Uterus (tissue), 4 donors: ENCODE data around the gene CHST14. TPM values are rescaled to one million over a fixed set of nuclear protein-coding genes. Genes with fewer than 3 reads are reported as not detected.

ENCODE experiments used
- DNase-seq, 2 donors: peaks; one replicate each; pipeline ENCODE4 v3.0.0-alpha.2; 2019 to 2020
- H3K27ac ChIP-seq, 2 donors: fragments of 200-600 bp; sonication (generic); 1 replicate in 1 of 2; 2 replicates in 1 of 2; pipeline ENCODE4 v1.5.1; 2016 to 2018
- H3K27me3 ChIP-seq, 2 donors: fragments of 200-600 bp; sonication (generic); one replicate each; pipeline ENCODE4 v1.5.1; 2018 to 2019; ENCODE audit warnings: control low read depth in 1 of 2
- H3K36me3 ChIP-seq, 2 donors: fragments of 200-600 bp; sonication (generic); one replicate each; pipeline ENCODE4 v1.5.1; 2019; ENCODE audit warnings: control low read depth in 1 of 2
- H3K4me1 ChIP-seq, 2 donors: fragments of 200-600 bp; sonication (generic); one replicate each; pipeline ENCODE4 v1.5.1; 2018 to 2019; ENCODE audit warnings: control low read depth in 1 of 2
- H3K4me3 ChIP-seq, 2 donors: fragments of 200-600 bp; sonication (generic); 1 replicate in 1 of 2; 2 replicates in 1 of 2; pipeline ENCODE4 v1.5.1; 2018 to 2019; ENCODE audit warnings: mild to moderate bottlenecking in 1 of 2
- H3K9me3 ChIP-seq, 2 donors: fragments of 200-600 bp; sonication (generic); one replicate each; pipeline ENCODE4 v1.5.1; 2019; ENCODE audit warnings: control low read depth in 1 of 2
- POLR2A ChIP-seq, 2 donors: fragments of 450-650 bp; IDR thresholded peaks; one replicate each; pipeline ENCODE4 v1.6.1; 2016; ENCODE audit warnings: antibody characterized with exemption in 2 of 2, mild to moderate bottlenecking in 1 of 2, moderate library complexity in 1 of 2
- intact Hi-C: fragments of 100-400 bp; cut with DNase I; formaldehyde crosslinking; loops from one replicate; pipeline ENCODE4 v1.15.1; 2023; ENCODE audit warnings: low total_unique reads
- total RNA-seq, 4 donors: library from RNA; depleted of rRNA in 3 of 4; stranded (reverse); fragments of >200 nt in 3 of 4; gene quantifications; one replicate each; pipeline versions ENCODE4 v1.1.0 to v1.2.4, GENCODE V29; 2014 to 2023
- TF ChIP-seq, protein P1 (sequence below), 4 experiments: fragments of 200-600 bp in 2 of 4; fragments of 450-650 bp in 2 of 4; sonication (generic) in 2 of 4; IDR thresholded peaks; one replicate each; pipeline ENCODE4 v1.5.1; 2016 to 2019; ENCODE audit warnings: antibody characterized with exemption in 4 of 4, mild to moderate bottlenecking in 2 of 4, moderate library complexity in 1 of 4
- donor health status: DM: yes; HTN: yes; CAD: no.

The CHST14 gene
- total RNA-seq, 4 donors from 2014 or later = 6.8 to 26.1 (median 17.9) TPM

DNA sequence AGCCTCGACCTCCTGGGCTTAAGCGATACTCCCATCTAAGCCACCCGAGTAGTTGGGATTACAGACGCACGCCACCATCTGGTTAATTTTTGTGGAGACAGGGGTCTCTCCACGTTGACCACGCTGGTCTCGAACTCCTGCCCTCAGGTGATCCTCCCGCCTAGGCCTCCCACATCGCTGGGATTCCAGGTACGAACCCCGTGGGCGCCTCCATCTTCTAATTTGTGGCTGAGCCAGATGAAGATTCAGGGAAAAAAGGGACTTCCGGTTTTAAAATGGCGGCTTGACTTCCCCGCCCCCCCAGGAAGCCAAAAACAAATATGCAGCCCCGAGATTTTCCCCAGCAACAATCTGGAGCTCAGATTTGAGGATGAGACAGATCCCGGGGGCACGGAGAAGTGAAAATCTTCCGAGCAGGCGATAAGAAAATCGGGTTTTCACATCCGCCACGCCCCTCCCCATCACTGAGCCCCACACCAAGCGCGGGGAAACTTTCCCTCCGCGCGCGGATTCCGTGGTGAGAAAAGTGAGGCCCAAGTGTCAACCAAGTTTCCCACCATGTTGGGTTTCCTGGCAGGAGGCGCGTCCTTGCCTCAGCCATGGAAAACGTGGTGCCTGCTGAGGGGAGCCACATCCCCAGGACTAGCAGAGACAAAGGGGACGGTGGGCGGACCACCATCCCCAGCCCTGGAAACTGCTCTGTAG, 15.4 kb downstream of the CHST14 start:
- Histone ChIP-seq H3K4me1 (no peaks in the 10 kb centered on the region), H3K36me3 (no peaks in the 10 kb centered on the region), H3K4me3 (no peak overlapping the region), H3K27me3 (no peaks in the 10 kb centered on the region), H3K9me3 (no peaks in the 10 kb centered on the region), H3K27ac (no peak overlapping the region)
- intact Hi-C loops = no loop called here
- no peak for DNase-seq
- no peak for TF ChIP-seq POLR2A (IDR thresholded peaks at IDR 0.05)
- TF ChIP-seq, protein P1, sequence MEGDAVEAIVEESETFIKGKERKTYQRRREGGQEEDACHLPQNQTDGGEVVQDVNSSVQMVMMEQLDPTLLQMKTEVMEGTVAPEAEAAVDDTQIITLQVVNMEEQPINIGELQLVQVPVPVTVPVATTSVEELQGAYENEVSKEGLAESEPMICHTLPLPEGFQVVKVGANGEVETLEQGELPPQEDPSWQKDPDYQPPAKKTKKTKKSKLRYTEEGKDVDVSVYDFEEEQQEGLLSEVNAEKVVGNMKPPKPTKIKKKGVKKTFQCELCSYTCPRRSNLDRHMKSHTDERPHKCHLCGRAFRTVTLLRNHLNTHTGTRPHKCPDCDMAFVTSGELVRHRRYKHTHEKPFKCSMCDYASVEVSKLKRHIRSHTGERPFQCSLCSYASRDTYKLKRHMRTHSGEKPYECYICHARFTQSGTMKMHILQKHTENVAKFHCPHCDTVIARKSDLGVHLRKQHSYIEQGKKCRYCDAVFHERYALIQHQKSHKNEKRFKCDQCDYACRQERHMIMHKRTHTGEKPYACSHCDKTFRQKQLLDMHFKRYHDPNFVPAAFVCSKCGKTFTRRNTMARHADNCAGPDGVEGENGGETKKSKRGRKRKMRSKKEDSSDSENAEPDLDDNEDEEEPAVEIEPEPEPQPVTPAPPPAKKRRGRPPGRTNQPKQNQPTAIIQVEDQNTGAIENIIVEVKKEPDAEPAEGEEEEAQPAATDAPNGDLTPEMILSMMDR (IDR thresholded peaks at IDR 0.05) = no peak

DNA sequence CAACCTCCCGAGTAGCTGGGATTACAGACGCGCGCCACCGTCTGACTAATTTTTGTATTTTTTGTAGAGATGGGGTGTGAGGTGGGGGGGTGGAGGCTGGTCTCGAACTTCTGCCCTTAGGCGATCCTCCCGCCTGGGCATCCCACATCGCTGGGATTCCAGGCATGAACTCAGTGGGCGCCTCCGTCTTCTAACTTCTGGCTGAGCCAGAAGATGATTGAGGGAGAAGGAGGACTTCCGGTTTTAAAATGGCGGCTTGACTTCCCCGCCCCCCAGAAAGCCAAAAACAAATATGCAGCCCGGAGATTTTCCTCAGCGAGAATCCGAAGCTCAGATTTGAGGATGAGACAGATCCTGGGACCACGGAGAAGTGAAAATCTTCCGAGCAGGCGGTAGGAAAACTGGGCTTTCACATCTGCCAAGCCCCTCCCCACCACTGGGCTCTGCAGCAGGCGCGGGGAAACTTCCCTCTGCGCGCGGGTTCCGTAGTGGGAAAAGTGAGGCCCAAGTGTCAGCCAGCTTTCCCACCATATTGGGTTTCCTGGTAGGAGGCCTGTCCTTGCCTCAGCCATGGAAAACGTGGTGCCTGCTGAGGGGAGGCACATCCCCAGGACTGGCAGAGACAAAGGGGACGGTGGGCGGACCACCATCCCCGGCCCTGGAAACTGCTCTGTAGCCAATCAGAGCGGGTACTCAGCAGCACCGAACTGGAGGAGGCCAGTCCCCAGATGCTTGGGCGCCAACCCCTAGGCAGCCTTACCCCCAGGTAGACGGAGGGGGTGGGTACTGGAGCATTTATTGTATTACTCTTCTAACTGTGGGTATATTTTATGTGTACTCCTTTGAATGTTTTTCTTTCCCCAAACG, 17.3 kb downstream of the CHST14 start:
- H3K27me3 ChIP-seq = no peaks in the 10 kb centered on the region
- no peaks in the 10 kb centered on the region for H3K4me1 ChIP-seq
- DNase-seq = no peak
- intact Hi-C loops = no loop called here
- H3K9me3 ChIP-seq = no peaks in the 10 kb centered on the region
- H3K36me3 ChIP-seq = no peaks in the 10 kb centered on the region
- H3K4me3 ChIP-seq = no peak overlapping the region
- TF ChIP-seq, protein P1 (IDR thresholded peaks at IDR 0.05) = no peak
- no peak for TF ChIP-seq POLR2A (IDR thresholded peaks at IDR 0.05)
- no peak overlapping the region for H3K27ac ChIP-seq

DNA sequence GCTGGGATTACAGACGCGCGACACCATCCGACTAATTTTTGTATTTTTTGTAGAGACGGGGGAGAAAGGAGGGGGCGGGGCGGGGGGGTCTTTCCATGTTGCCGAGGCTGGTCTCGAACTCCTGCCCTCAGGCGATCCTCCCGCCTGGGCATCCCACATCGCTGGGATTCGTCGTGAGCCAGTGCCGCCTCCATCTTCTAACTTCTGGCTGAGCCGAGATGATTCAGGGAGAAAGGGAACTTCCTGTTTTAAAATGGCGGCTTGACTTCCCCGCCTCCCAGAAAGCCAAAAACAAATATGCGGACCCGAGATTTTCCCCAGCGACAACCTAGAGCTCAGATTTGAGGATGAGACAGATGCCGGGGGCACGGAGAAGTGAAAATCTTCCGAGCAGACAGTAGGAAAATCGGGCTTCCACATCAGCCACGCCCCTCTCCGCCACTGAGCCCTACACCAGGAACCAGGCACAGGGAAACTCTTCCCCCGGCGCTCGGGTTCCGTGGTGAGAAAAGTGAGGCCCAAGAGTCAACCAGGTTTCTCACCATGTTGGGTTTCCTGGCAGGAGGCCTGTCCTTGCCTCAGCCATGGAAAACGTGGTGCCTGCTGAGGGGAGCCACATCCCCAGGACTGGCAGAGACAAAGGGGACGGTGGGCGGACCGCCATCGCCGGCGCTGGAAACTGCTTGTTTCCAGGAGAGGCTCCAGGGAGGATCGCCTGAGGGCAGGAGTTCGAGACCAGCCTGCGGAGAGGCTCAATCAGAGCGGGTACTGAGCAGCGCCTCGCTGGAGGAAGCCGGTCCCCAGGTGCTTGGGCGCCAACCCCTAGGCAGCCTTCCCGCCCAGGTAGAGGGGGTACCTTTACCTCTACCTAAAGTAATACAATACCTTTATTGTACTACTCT, 18.7 kb downstream of the CHST14 start:
- no peaks in the 10 kb centered on the region for H3K36me3 ChIP-seq
- H3K27ac ChIP-seq = no peak overlapping the region
- H3K9me3 ChIP-seq = no peaks in the 10 kb centered on the region
- H3K27me3 ChIP-seq = no peaks in the 10 kb centered on the region
- intact Hi-C loops = no loop called here
- H3K4me3 ChIP-seq = no peak overlapping the region
- no peaks in the 10 kb centered on the region for H3K4me1 ChIP-seq
- DNase-seq = no peak
- TF ChIP-seq, protein P1 (IDR thresholded peaks at IDR 0.05) = no peak
- TF ChIP-seq POLR2A (IDR thresholded peaks at IDR 0.05) = no peak

DNA sequence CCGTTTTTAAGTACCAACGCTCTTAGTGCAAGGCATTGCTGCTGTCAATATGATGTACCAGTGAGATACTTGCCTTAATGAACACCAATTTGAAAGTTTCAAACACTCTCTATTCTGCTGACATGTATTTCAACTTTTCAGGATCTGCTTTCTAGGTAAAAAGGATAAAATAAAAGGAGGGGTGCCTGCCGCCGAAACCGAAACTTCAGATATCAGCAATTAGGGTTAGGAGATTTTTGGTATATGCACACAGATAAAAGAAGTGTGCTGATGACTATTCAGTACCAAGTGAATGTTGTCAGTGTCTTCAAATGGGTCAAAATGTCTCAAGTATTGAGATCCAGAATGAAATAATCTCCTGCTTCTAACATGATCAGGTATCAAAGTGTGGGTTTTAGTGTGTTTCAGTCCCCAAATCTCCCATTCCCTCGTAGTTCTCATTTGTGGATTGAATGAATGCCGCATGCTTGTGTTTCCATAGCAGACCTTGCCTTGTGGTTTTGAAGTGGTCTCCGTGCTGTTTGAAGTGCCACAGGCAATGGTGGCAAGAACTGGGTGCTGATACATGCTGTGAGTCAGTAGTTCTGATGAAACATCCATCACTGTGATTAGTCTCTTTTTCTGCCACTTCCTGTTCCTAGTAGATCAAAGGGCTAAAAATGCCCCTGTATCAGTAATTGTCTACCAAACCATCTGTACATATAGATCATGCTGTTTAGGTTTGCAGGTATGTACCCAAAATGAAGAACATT, 22.5 kb downstream of the CHST14 start:
- intact Hi-C loops = no loop called here
- Histone ChIP-seq H3K4me1 (no peaks in the 10 kb centered on the region), H3K27me3 (no peaks in the 10 kb centered on the region), H3K4me3 (no peak overlapping the region), H3K27ac (no peak overlapping the region), H3K9me3 (no peaks in the 10 kb centered on the region), H3K36me3 (no peaks in the 10 kb centered on the region)
- no peak for DNase-seq
- TF ChIP-seq, protein P1 (IDR thresholded peaks at IDR 0.05) = no peak
- TF ChIP-seq POLR2A (IDR thresholded peaks at IDR 0.05) = no peak
